Stimulated activated naive B cell treated with anti-CD40 and anti-IgM and Interleukin-4, amounts not matched to agents 10 μg/mL and 1 μg/mL and 100 μg/mL, for 72 hours (primary cell): ENCODE results near the gene ATF4.

Source experiments
- ATAC-seq, 2 donors: fragments of 150-1000 bp; cut with Tn5 transposase; replicated peaks; 2 replicates each; pipeline ENCODE4 v1.10.0; 2021; ENCODE audit warnings: moderate library complexity in 1 of 2
- DNase-seq: peaks from one replicate; pipeline ENCODE4 v3.0.0; 2021
- H3K27ac Mint-ChIP-seq: one replicate; pipeline ENCODE4 v1.8.0; 2022; ENCODE audit warnings: mild to moderate bottlenecking, mixed read lengths
- H3K27me3 Mint-ChIP-seq, 2 donors: one replicate each; pipeline ENCODE4 v1.8.0; 2022; ENCODE audit warnings: mixed read lengths in 2 of 2
- H3K36me3 Mint-ChIP-seq, 2 donors: one replicate each; pipeline ENCODE4 v1.8.0; 2022; ENCODE audit warnings: mixed read lengths in 2 of 2, mild to moderate bottlenecking in 1 of 2
- H3K4me1 Mint-ChIP-seq, 2 donors: one replicate each; pipeline ENCODE4 v1.8.0; 2022; ENCODE audit warnings: mixed read lengths in 2 of 2, mild to moderate bottlenecking in 1 of 2
- H3K4me3 Mint-ChIP-seq, 2 donors: one replicate each; pipeline ENCODE4 v1.8.0; 2022; ENCODE audit warnings: mild to moderate bottlenecking in 2 of 2, mixed read lengths in 2 of 2, moderate library complexity in 1 of 2
- H3K9me3 Mint-ChIP-seq, 2 donors: one replicate each; pipeline ENCODE4 v1.8.0; 2022; ENCODE audit warnings: mixed read lengths in 2 of 2, mild to moderate bottlenecking in 1 of 2

The ATF4 gene

GRCh38 chr22:39535357-39535725, 15.0 kb downstream of the ATF4 start:
- Mint-ChIP-seq H3K27ac (no peak overlapping the region), H3K27me3 (peaks cover 0 to 3% of the 10 kb centered on the region in 2 donors), H3K4me1 (peaks cover 18 to 28% of the 10 kb centered on the region in 2 donors), H3K9me3 (no peaks in the 10 kb centered on the region), H3K4me3 (no peak overlapping the region), H3K36me3 (peaks cover 9 to 20% of the 10 kb centered on the region in 2 donors)
- ATAC-seq (no peak), DNase-seq (no peak)

- Mint-ChIP-seq H3K4me3 (no peak overlapping the region), H3K27ac (no peak overlapping the region), H3K9me3 (no peaks in the 10 kb centered on the region), H3K27me3 (peaks cover 0 to 7% of the 10 kb centered on the region in 2 donors), H3K36me3 (peaks cover 5 to 14% of the 10 kb centered on the region in 2 donors), H3K4me1 (peaks cover 14 to 22% of the 10 kb centered on the region in 2 donors)
- DNase-seq: no peak
- no peak for ATAC-seq
Measured at GRCh38 chr22:39535831-39536449, 15.6 kb downstream of the ATF4 start.

DNA sequence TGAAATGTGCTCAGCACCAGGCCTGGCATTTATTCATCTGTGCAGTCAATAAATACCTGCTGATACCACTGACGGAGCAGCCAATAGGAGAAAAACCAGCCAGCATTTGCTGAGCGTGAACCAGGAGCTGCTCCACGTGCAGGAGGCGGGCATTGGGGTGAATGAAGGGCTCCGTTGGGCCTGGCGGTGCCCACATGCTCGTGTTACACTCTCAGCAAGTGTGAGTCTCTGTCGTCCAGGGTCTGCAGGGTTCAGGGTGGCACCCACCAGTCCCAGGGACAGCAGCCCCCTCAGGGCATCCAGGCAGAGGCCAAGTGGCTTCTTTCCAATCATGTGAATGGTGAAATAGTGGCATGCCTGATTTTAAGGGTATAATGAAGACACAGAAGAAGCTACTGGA, 16.3 kb downstream of the ATF4 start:
- no peak overlapping the region for H3K4me3 Mint-ChIP-seq

GRCh38 chr22:39537975-39538374, 17.6 kb downstream of the ATF4 start:
- peaks cover 2 to 19% of the 10 kb centered on the region in 2 donors for H3K27me3 Mint-ChIP-seq
- H3K9me3 Mint-ChIP-seq: no peaks in the 10 kb centered on the region
- H3K4me3 Mint-ChIP-seq: no peak overlapping the region
- DNase-seq (no peak), ATAC-seq (no peak)
- H3K27ac Mint-ChIP-seq: no peak overlapping the region
- H3K36me3 Mint-ChIP-seq: no peaks in the 10 kb centered on the region
- H3K4me1 Mint-ChIP-seq: peaks cover 4 to 11% of the 10 kb centered on the region in 2 donors

More for the DNA sequence above, 16.3 kb downstream of the ATF4 start:
- H3K36me3 Mint-ChIP-seq: peaks cover 5 to 8% of the 10 kb centered on the region in 2 donors
- no peaks in the 10 kb centered on the region for H3K9me3 Mint-ChIP-seq
- ATAC-seq: no peak
- no peak overlapping the region for H3K27ac Mint-ChIP-seq
- H3K27me3 Mint-ChIP-seq: peaks cover 0 to 9% of the 10 kb centered on the region in 2 donors
- DNase-seq: no peak
- H3K4me1 Mint-ChIP-seq: peaks cover 8 to 14% of the 10 kb centered on the region in 2 donors

GRCh38 chr22:39543095-39543494, 22.7 kb downstream of the ATF4 start:
- Mint-ChIP-seq H3K4me1 (peaks cover 3 to 14% of the 10 kb centered on the region in 2 donors), H3K36me3 (peaks cover 0 to 1% of the 10 kb centered on the region in 2 donors), H3K4me3 (no peak overlapping the region), H3K9me3 (peaks cover 0 to 1% of the 10 kb centered on the region in 2 donors), H3K27me3 (peaks cover 41 to 60% of the 10 kb centered on the region in 2 donors), H3K27ac (no peak overlapping the region)
- DNase-seq (no peak), ATAC-seq (peak; percentile 65 to 67)

- peak overlapping the region in 1 of 2 donors; percentile 21 for H3K4me3 Mint-ChIP-seq
- DNase-seq (no peak), ATAC-seq (peak; percentile 52 to 61)
- peaks cover 3 to 14% of the 10 kb centered on the region in 2 donors for H3K4me1 Mint-ChIP-seq
- peaks cover 50 to 68% of the 10 kb centered on the region in 2 donors for H3K27me3 Mint-ChIP-seq
- H3K27ac Mint-ChIP-seq: no peak overlapping the region
- H3K9me3 Mint-ChIP-seq: peaks cover 0 to 1% of the 10 kb centered on the region in 2 donors
- H3K36me3 Mint-ChIP-seq: peaks cover 0 to 1% of the 10 kb centered on the region in 2 donors
Measured at GRCh38 chr22:39545386-39546365, 25.3 kb downstream of the ATF4 start.

GRCh38 chr22:39546889-39547586, 26.7 kb downstream of the ATF4 start:
- H3K4me1 Mint-ChIP-seq: peaks cover 3 to 14% of the 10 kb centered on the region in 2 donors
- H3K9me3 Mint-ChIP-seq: peaks cover 0 to 1% of the 10 kb centered on the region in 2 donors
- H3K36me3 Mint-ChIP-seq: peaks cover 0 to 1% of the 10 kb centered on the region in 2 donors
- no peak overlapping the region for H3K4me3 Mint-ChIP-seq
- no peak overlapping the region for H3K27ac Mint-ChIP-seq
- DNase-seq: no peak
- ATAC-seq: no peak
- H3K27me3 Mint-ChIP-seq: peaks cover 57 to 75% of the 10 kb centered on the region in 2 donors

- Mint-ChIP-seq H3K9me3 (peaks cover 0 to 1% of the 10 kb centered on the region in 2 donors), H3K36me3 (peaks cover 0 to 1% of the 10 kb centered on the region in 2 donors), H3K27ac (no peak overlapping the region), H3K4me1 (peaks cover 3 to 14% of the 10 kb centered on the region in 2 donors), H3K4me3 (no peak overlapping the region), H3K27me3 (peaks cover 58 to 77% of the 10 kb centered on the region in 2 donors)
- ATAC-seq (no peak), DNase-seq (no peak)
Measured at GRCh38 chr22:39547587-39547947, 27.2 kb downstream of the ATF4 start.

GRCh38 chr22:39553429-39553828, 33.1 kb downstream of the ATF4 start:
- Mint-ChIP-seq H3K36me3 (no peaks in the 10 kb centered on the region), H3K4me3 (no peak overlapping the region), H3K4me1 (peaks cover 4 to 16% of the 10 kb centered on the region in 2 donors), H3K27ac (no peak overlapping the region), H3K27me3 (peaks cover 43 to 77% of the 10 kb centered on the region in 2 donors), H3K9me3 (no peaks in the 10 kb centered on the region)
- ATAC-seq (no peak), DNase-seq (no peak)

GRCh38 chr22:39554151-39554550, 33.8 kb downstream of the ATF4 start:
- no peaks in the 10 kb centered on the region for H3K9me3 Mint-ChIP-seq
- DNase-seq (no peak), ATAC-seq (no peak)
- H3K4me3 Mint-ChIP-seq: no peak overlapping the region
- H3K27me3 Mint-ChIP-seq: peaks cover 48 to 80% of the 10 kb centered on the region in 2 donors
- peaks cover 6 to 16% of the 10 kb centered on the region in 2 donors for H3K4me1 Mint-ChIP-seq
- H3K36me3 Mint-ChIP-seq: no peaks in the 10 kb centered on the region
- no peak overlapping the region for H3K27ac Mint-ChIP-seq

- Mint-ChIP-seq H3K4me1 (peaks cover 6 to 16% of the 10 kb centered on the region in 2 donors), H3K9me3 (no peaks in the 10 kb centered on the region), H3K27ac (no peak overlapping the region), H3K4me3 (peak overlapping the region; percentile 45 to 56), H3K36me3 (no peaks in the 10 kb centered on the region), H3K27me3 (peaks cover 49 to 71% of the 10 kb centered on the region in 2 donors)
- ATAC-seq (peak; percentile 55 to 59), DNase-seq (no peak)
Measured at GRCh38 chr22:39556970-39557841, 36.8 kb downstream of the ATF4 start.

- Mint-ChIP-seq H3K4me3 (peak overlapping the region; percentile 75 to 78), H3K36me3 (no peaks in the 10 kb centered on the region), H3K4me1 (peaks cover 6 to 16% of the 10 kb centered on the region in 2 donors), H3K27ac (peak overlapping the region; percentile 72), H3K27me3 (peaks cover 41 to 60% of the 10 kb centered on the region in 2 donors), H3K9me3 (no peaks in the 10 kb centered on the region)
- DNase-seq (no peak), ATAC-seq (no peak)
Measured at GRCh38 chr22:39558254-39558727, 37.9 kb downstream of the ATF4 start.

GRCh38 chr22:39558950-39559349, 38.6 kb downstream of the ATF4 start:
- no peak for DNase-seq
- H3K9me3 Mint-ChIP-seq: no peaks in the 10 kb centered on the region
- no peak for ATAC-seq
- no peaks in the 10 kb centered on the region for H3K36me3 Mint-ChIP-seq
- H3K27me3 Mint-ChIP-seq: peaks cover 39 to 56% of the 10 kb centered on the region in 2 donors
- H3K4me1 Mint-ChIP-seq: peaks cover 6 to 16% of the 10 kb centered on the region in 2 donors
- H3K4me3 Mint-ChIP-seq: no peak overlapping the region
- no peak overlapping the region for H3K27ac Mint-ChIP-seq
